GM18519 (cell line): ENCODE measurements around the gene C20orf141.
"Not testable (repeated sequence)": the region's sequence is repeated elsewhere in the genome, so short reads cannot be mapped to it uniquely, and the experiment has no call there.

Source experiments
- ATAC-seq: cut with Tn5 transposase; IDR thresholded peaks from one replicate; pipeline ENCODE4 v1.9.1; 2021; ENCODE audit warnings: mild to moderate bottlenecking, moderate library complexity; ENCODE audit not compliant: unreplicated experiment, low FRiP score

Gene C20orf141

DNA sequence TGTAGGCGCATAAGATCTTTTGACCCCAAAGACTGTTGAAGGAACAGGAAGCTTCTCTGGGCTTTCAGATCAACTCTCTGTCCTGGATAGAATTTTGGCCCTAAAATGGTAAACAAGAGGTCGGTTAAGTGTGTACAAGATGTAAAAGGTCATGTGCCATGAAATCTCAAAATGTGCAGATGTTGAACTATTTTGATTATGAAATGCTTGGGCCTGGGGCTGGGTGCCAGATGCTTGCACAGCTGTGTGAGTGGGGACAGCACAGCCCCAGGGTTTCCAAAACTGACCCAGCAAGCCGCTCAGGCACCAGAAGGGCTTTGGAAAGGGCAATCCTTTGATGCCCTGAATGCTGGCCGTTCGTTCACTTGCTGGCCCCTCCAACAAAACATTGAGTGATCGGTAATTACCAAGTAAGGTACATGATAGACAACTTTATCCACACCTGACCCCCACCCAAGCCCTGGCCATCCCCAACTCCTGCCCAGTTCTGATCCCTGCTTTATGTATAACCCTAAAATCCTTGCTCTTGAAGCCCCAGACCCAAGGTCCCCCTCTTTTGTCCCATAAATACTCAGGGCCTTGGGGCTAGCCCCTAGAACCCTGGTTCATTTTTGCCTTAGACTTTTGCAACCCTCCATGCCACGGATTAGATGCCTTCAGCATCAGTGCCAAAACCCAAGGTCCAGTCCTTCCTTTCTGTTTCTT lies 3.3 kb downstream of the C20orf141 start:
- no peak for ATAC-seq

DNA sequence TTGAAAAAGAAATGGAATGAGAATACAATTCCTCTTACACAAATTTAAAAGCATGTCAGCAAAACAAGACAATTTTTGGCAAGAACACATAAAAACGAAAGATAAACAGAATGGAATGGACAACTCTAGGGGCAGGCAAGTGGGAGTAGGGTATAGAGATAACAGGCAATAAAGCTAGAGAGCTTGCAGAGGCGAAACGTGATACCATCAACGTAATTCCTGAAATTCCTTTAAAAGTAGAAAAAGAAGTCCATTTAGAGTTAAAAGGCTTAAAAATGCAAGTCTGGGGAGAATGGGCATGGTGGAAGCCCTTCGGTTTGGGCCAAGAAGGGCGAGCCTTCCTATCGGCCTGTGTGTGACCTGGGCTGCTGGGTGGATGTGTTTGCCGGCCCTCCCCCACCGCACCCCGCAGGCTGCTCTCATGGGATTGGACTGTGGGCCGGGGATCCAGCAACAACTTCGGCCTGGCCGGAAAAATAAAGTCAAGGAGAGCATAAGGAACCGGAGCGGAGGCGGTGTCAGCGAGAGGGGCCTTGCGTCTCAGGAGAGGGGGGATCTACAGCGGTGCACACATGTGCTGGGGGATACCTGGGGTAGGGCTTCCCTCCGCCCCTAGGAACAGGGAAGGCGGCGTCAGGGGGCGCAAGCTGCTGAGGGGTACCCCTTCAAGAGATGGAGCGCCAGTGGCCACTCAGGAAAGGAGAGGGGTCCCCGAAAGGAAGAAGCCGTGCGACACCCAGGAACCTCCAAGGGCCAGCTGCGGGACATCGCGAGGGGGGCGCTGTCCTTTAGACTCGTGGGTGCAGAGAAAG lies 5.5 kb downstream of the C20orf141 start:
- ATAC-seq, result no peak

DNA sequence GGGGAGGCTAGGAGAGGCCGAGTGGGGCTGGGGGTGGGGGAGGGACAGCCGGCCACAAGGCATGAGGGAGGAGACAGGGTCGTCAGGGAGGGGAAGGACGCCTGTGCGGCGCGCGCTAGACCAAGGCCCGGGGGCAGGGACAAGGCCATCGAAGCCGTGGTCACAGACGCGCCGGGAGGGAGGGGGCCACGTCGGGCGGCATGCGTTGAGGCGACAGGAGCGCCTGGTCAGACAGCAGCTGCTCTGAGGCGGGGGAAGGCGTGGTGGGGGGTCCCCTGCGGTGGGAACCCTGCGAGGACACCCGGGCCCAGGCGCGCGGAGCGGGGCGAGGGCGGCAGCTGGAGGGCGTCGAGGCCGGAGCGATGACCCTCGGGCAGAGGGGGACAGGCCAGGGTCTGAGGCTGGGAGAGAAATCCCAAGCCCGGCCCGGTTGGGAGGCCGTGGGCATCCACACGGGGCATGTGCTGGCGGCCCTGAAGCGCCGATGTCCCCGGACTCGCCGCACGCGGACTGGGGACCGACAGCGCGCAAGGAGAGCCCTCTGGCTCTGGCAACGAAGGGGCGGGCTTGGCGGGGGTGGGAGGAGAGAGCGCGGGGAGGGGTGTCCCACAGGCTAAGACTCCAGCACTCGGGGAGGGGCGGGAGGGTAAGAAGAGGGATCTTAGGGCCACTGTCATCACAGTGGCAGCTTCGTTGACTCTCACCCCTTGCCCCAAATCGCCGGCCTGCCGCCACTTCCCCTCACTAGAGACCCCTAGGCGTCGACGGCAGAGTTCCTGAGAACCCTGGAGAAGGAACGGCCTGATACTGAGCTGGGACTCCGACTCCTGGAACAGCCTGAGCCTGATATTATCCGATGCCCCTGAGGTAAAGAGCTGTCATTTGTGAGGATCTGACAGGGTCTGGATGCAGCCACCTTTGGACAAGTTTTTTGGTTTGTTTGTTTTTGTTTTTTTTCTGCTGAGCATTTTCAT lies 6.4 kb downstream of the C20orf141 start:
- ATAC-seq, result no peak

DNA sequence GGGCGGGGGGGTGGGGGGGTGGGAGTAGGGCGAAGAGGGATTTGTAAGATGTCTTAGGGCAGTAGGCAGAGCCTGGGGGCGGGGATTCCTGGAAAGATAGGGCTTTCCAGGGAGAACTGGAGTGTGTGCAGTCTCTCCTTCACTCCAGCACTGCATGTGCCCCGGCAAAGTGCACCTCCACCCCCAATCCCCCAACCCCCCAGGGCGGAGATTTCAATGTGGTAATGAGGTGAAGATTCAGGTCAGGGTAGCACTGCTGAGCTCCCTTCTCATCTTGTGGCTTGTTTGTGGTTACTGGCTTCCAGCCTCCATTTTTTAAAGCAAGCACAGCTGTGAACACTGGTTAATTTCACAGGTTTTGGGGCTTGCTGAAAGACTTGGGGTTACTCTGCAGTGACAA lies 7.3 kb downstream of the C20orf141 start:
- ATAC-seq, result no peak

DNA sequence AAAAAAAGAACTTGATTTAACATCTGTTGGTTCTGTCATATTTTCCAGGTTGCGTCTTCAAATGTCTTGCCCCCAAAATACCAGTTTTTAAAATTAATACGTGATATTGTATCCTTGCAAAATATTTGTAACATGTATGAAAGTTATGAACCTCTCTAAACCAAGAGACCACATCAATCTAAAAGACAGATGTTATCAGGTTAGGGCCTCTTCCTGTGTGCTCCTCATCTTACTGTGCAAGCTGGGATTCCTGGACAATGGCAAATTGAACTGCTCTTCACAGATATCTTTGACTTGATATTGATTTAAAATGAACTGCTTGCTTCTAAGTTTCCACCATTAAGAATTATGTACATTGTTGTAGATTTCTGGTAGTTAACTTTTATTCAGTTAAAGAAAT lies 11.0 kb downstream of the C20orf141 start:
- ATAC-seq, result no peak

DNA sequence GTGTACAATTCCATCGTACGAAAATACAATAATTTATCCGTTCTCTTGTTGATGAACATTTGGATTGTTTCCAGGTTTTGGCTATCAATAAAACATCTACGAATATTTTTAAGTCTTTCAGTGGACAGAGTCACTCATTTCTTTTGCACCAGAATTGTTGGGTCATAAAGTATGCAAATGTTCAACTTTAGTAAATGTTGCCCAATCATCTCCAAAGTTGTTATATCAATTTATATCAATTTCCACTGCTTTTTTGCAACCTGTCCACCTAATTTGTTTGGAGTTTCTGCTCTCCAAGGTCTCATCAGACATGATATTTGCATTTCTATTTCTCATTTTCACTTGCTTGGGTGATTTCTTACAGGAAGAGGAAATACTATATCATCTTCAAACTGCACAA lies 11.9 kb downstream of the C20orf141 start:
- no peak for ATAC-seq

DNA sequence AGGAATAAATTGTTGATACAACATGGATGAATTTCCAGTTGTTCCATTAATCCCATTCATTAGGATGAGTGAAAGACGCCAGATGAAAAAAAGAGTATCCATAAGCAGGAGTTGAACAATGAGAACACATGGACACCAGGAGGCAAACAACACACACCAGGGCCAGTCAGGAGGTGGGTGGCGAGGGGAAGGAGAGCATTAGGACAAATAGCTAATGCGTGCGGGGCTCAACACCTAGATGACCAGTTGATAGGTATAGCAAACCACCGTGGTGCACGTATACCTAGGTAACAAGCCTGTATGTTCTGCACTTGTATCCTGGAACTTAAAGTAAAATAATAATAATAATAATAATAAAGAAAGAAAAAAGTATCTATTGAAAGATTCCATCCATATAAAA lies 14.6 kb downstream of the C20orf141 start:
- ATAC-seq, result no peak

DNA sequence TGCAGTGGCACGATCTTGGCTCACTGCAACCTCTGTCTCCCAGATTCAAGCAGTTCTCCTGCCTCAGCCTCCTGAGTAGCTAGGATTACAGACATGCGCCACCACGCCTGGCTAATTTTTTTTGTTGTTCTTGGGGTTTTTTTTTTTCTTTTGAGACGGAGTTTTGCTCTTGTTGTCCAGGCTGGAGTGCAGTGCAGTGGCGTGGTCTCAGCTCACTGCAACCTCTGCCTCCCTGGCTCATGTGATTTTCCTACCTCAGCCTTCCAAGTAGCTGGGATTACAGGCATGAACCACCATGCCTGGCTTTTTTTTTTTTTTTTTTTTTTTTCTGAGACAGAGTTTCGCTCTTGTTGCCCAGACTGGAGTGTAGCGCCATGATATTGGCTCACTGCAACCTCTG lies 16.4 kb downstream of the C20orf141 start:
- ATAC-seq, result not testable (repeated sequence)

DNA sequence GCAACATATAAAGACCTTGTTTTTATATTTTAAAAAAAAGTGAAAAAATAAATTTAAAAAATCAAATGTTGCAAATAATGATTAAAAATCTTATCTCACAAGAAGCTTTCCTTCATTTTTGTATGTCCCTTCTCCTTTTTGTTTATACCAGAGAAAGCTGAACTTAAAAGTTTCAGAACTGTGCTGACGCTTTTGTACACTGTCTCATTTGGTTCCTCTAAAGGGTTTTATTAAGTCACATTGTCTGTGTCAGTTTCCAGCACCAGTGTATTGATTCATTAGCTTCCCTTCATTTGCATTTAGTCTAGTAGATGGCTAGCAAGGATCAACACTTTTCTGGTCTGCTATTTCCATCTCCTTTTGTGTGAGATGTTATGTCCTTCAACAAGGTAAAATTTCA lies 19.0 kb downstream of the C20orf141 start:
- ATAC-seq, result no peak

DNA sequence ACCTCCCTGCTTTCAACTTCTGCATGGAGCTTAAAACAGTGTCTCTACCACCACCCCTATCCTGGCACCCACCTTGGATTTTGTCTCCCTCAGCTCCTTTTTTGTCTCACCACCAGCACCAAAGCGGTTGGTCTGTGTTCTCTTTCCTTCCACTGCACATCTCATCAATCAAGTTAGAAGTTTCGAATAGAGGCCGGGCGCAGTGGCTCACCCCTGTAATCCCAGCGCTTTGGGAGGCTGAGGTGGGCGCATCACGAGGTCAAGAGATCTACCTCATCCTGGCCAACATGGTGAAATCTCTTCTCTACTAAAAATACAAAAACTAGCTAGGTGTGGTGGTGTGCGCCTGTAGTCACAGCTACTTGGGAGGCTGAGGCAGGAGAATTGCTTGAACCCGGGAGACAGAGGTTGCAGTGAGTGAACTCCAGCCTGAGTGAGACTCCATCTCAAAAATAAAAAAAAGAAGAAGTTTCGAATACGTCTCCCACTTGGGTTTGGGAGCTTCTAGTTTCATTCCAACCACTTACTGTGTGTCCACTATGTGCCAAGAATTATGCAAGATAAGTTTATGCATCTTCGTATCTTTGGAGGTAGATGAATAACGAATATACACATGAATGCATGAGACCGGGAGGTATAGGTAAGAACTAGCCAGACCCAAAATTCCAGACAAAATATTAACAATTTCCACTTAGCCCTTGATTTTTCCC lies 19.8 kb downstream of the C20orf141 start:
- no peak for ATAC-seq

DNA sequence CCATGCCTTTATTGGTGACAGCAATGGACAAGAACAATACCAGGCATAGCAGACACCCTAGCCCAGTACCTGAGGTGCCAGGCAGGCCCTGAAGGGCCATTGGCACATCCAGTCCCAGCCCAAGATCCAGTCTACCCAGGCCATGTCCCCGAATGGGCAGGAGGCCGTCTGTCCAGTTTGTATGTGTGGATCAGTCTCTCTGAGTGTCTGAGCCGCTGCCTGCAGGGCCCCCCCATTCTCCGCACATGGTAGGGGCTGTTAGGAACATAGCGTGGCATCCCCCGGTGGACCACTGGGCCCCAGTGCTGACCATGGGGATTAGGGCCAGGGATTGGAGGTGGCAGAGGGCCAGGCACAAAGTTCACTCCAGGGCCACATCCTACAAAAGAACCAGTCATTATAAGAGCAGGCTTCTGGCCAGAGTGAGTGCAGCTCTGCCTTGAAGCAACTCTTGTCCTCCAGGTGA lies 20.6 kb downstream of the C20orf141 start:
- no peak for ATAC-seq

DNA sequence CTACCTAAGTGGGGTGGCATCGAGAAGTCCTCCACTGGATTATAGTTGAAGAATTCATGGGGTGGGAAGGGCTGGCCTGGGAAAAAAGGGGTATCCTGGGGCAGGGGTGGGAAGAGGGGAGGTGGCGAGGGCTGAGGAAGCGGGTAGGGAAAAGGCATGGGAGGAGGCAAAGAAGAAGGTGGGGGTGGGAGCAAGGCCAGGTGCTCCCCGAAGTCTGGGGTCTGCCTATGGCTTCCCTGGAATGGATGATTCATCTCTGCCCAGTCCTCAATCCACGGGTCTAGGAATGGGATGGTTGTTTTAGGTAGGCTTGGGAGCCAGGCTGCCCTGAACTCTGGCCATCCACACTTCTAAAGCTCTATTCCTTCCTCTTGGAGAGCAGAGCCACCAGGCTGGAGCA lies 21.2 kb downstream of the C20orf141 start:
- ATAC-seq, result no peak

DNA sequence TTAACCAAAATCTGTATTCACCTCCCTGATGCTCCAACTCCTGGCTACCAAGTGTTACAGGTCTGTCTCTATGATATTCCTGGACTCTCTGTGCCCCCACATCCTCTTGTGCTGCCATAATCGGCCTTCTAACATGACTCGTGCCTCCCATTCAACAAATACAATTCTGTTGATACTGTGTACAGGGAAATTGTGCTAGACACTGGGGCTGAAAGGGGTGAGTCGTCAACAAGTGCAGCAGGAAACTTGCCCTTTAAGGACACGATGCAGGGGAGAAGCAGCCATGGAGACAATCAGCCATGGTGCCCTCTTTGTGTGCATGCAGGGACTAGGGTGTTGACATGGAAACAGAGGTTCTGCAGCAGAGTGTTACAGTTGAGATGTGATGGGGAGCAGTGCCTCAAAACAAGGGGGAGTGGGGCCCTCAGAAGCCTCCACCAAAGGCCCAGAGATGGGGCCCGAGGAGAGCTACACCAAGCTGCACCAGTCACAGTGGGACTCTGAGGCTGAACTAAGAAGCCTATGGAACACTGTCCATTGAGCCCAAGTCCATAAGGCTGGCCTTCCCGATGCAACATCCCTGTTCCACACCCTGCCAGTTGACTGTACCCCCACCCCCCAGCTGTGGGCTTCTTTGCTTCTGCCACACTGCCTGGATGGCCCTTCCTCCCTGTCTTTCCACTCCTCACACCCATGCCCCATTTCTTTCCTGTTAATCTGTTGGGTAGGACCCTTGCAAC lies 22.6 kb downstream of the C20orf141 start:
- no peak for ATAC-seq

DNA sequence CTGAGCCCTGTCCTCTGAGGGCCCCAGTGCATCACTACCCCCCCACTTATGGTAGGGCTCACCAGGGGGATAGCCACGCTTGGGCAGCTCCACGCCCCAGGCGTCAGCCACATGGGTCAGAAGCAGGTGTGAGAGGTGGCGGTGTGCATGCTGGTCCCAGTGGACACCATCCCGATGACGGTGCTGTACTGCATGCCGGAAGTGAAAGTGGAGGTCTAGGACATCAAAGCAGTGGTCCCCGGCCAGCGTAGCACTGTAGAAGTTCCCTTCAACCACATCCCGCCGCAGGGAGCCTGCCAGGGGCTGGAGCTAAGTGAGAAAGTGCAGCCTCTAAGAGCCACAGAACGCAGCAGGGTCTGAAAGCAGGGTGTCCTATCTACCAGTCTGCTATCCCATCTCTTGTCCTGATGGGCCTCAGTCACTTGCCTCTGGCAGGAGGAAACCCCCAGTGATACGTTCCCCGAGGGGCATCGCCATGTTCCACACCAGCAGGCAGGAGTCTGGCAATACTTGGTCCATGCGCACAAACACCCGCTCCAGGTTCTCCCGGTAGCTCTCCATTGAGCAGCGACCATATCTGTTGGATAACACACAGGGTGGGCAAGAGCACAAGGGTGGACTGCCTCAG lies 23.5 kb downstream of the C20orf141 start:
- ATAC-seq, result no peak

DNA sequence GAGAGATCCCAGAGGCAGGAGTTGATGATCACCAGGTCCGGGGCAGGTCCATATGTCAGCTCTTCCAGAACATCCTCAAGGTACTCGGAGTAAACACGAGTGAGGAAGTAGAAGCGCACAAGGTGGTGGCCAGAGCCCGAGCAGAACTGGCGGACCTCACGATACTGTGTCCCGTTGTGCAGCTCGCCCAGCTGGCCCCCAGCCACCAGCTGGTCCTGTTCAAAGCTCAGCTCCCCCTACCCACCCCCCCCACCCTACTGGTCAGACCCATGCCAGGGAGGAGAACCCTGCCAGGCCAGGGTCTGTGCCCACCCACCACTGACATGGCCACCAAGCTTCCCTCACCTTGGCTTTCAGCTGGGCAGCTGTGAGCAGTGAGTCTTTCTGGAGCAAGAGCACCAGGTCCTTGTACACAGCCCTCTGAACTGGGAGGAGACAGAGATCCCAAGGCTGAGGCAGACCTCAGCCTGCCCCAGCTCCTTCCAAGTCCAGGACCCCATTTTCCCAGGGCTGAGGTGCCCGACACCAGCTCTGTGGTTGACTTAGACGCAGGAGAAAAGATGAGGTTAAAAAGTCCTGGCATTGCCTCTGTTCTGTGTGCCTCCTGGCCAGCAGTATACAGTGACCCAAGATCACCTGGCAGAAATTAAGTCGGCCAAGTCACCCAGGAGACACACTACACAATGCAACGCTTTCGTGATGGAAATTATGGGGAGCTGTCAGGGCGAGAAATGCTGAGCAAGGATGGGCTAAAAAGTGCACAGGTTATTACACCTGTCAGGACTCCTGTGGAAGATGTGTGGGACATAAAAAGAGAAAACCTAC lies 24.3 kb downstream of the C20orf141 start:
- no peak for ATAC-seq

DNA sequence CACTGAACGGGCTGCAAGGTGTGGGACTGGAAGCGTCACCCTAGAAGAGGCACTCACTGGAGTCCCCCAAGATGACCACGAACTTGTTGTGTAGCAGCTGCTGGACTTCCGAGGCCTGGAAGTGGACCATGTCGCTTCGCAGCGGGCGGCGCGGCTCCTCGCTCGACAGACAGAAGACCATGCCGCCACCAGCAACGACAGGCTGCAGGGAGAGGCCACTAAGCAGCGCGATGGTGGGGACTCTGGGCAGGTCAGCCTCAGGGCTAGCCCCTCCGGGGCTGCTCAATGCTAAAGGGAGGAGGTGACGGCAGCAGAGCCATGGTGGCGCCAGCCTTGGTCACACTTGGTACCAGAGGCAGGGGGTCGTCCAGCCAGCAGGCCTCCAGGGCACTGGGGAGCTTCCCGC lies 24.9 kb downstream of the C20orf141 start:
- no peak for ATAC-seq

DNA sequence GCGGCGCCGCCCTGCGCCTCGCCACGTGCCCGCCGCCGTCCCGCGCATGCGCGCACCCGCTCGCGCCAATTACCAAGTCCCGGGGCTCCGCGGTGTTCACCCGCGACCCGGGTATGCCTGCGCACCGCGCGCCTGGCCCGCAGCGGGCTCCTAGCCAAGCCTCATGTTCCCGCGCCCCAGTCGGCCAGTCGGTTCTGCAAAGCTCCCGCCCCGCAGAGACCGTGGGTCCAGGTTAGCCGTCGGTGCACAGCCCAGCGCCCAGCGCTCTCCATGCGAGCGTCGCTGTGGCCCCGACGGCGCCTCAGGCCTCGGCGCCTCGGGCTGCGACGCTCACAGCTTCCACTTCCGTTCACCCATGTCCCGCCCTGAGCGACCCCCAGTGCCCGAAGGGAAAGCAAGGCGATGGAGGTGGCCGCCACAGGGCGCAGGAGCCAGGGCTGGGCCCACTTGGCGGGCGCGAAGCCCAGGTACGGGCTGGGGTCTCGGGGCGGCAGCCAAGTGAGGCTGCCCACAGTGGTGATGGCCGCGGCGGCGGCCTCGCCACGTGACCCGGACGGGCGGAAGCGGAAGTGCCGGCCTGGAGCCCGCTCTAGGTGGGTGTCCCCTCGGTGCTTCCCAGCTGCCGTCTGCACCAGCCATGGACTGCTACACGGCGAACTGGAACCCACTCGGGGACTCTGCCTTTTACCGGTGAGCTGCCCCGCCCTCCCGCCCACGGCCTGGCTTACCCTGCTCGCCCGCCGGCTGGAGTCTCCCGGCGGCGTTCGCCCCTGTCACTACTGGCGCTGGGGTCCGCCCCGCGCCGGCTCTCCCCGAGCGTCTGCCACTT lies 25.6 kb downstream of the C20orf141 start, which contains the start of the genes PCED1A and VPS16:
Gene PCED1A, minus strand, starts transcription at position 518 of the 829 bp plus-strand sequence. CDS start 743 bp downstream, outside the sequence.
Gene VPS16, plus strand, starts transcription at position 608 of the 829 bp plus-strand sequence. Its CDS starts 30 bp downstream, at position 638.
- ATAC-seq, result peak; percentile 76
